ENCODE data around the gene NEK7. TPM values are rescaled to one million over a fixed set of nuclear protein-coding genes. Genes with fewer than 3 reads are reported as not detected.
"Not testable (repeated sequence)": the region's sequence is repeated elsewhere in the genome, so short reads cannot be mapped to it uniquely, and the experiment has no call there.

Gene NEK7
- total and polyA plus RNA-seq, 2 donors = 48.0 to 196 TPM

GRCh38 chr1:198125995-198126735 is 30.6 kb upstream of the NEK7 start:
- no peak for DNase-seq (ENCODE audit: extremely low spot score)
- Histone ChIP-seq H3K4me3 (ENCODE audit: low read depth, low read length) (no peak overlapping the region), H3K27ac (ENCODE audit: low read depth) (no peak overlapping the region), H3K36me3 (ENCODE audit: insufficient read depth) (no peaks in the 10 kb centered on the region), H3K4me1 (ENCODE audit: insufficient read depth) (no peaks in the 10 kb centered on the region)
- WGBS = 27% methylated on average over 1 of the region's 1 CpG

GRCh38 chr1:198128533-198128932 is 28.3 kb upstream of the NEK7 start:
- H3K4me3 ChIP-seq (ENCODE audit: low read depth, low read length) = no peak overlapping the region
- no peak for DNase-seq (ENCODE audit: extremely low spot score)
- no peaks in the 10 kb centered on the region for H3K4me1 ChIP-seq (ENCODE audit: insufficient read depth)
- no peak overlapping the region for H3K27ac ChIP-seq (ENCODE audit: low read depth)
- H3K36me3 ChIP-seq (ENCODE audit: insufficient read depth) = no peaks in the 10 kb centered on the region

GRCh38 chr1:198130053-198130452 is 26.7 kb upstream of the NEK7 start:
- H3K4me3 ChIP-seq (ENCODE audit: low read depth, low read length); H3K4me1 ChIP-seq (ENCODE audit: insufficient read depth); DNase-seq (ENCODE audit: extremely low spot score); H3K36me3 ChIP-seq (ENCODE audit: insufficient read depth); H3K27ac ChIP-seq (ENCODE audit: low read depth): not testable (repeated sequence)
- WGBS = 83% methylated on average over 11 of the region's 11 CpGs

- DNase-seq (ENCODE audit: extremely low spot score) = no peak
- 87% methylated on average over 6 of the region's 6 CpGs for WGBS
- Histone ChIP-seq H3K4me1 (ENCODE audit: insufficient read depth) (no peaks in the 10 kb centered on the region), H3K36me3 (ENCODE audit: insufficient read depth) (no peaks in the 10 kb centered on the region), H3K27ac (ENCODE audit: low read depth) (no peak overlapping the region), H3K4me3 (ENCODE audit: low read depth, low read length) (no peak overlapping the region)
Measured at GRCh38 chr1:198132060-198132781, 24.6 kb upstream of the NEK7 start.

GRCh38 chr1:198134252-198134651 is 22.5 kb upstream of the NEK7 start:
- no peak overlapping the region for H3K27ac ChIP-seq (ENCODE audit: low read depth)
- H3K4me3 ChIP-seq (ENCODE audit: low read depth, low read length) = no peak overlapping the region
- 72% methylated on average over 2 of the region's 2 CpGs for WGBS
- no peak for DNase-seq (ENCODE audit: extremely low spot score)
- H3K4me1 ChIP-seq (ENCODE audit: insufficient read depth) = no peaks in the 10 kb centered on the region
- no peaks in the 10 kb centered on the region for H3K36me3 ChIP-seq (ENCODE audit: insufficient read depth)

GRCh38 chr1:198135366-198135765 is 21.4 kb upstream of the NEK7 start:
- no peaks in the 10 kb centered on the region for H3K4me1 ChIP-seq (ENCODE audit: insufficient read depth)
- no peak for DNase-seq (ENCODE audit: extremely low spot score)
- no peaks in the 10 kb centered on the region for H3K36me3 ChIP-seq (ENCODE audit: insufficient read depth)
- H3K4me3 ChIP-seq (ENCODE audit: low read depth, low read length) = no peak overlapping the region
- H3K27ac ChIP-seq (ENCODE audit: low read depth) = no peak overlapping the region
- 80% methylated on average over 1 of the region's 1 CpG for WGBS

- H3K4me1 ChIP-seq (ENCODE audit: insufficient read depth) = no peaks in the 10 kb centered on the region
- 96% methylated on average over 2 of the region's 2 CpGs for WGBS
Measured at GRCh38 chr1:198141668-198142351, 15.0 kb upstream of the NEK7 start.

GRCh38 chr1:198143797-198144196 is 13.0 kb upstream of the NEK7 start:
- no peak for DNase-seq (ENCODE audit: extremely low spot score)
- H3K4me1 ChIP-seq (ENCODE audit: insufficient read depth) = no peaks in the 10 kb centered on the region
- H3K36me3 ChIP-seq (ENCODE audit: insufficient read depth) = no peaks in the 10 kb centered on the region
- H3K4me3 ChIP-seq (ENCODE audit: low read depth, low read length) = no peak overlapping the region
- H3K27ac ChIP-seq (ENCODE audit: low read depth) = no peak overlapping the region
- WGBS = 75% methylated on average over 3 of the region's 3 CpGs

More at GRCh38 chr1:198141668-198142351, 15.0 kb upstream of the NEK7 start:
- Histone ChIP-seq H3K4me3 (ENCODE audit: low read depth, low read length) (no peak overlapping the region), H3K27ac (ENCODE audit: low read depth) (no peak overlapping the region), H3K36me3 (ENCODE audit: insufficient read depth) (no peaks in the 10 kb centered on the region)
- DNase-seq (ENCODE audit: extremely low spot score) = no peak

- no peaks in the 10 kb centered on the region for H3K36me3 ChIP-seq (ENCODE audit: insufficient read depth)
- WGBS = 83% methylated on average over 2 of the region's 2 CpGs
- DNase-seq (ENCODE audit: extremely low spot score) = no peak
- no peak overlapping the region for H3K4me3 ChIP-seq (ENCODE audit: low read depth, low read length)
- no peak overlapping the region for H3K27ac ChIP-seq (ENCODE audit: low read depth)
- no peaks in the 10 kb centered on the region for H3K4me1 ChIP-seq (ENCODE audit: insufficient read depth)
Measured at GRCh38 chr1:198147216-198147615, 9.6 kb upstream of the NEK7 start.

- Histone ChIP-seq H3K4me3 (ENCODE audit: low read depth, low read length) (no peak overlapping the region), H3K36me3 (ENCODE audit: insufficient read depth) (no peaks in the 10 kb centered on the region), H3K27ac (ENCODE audit: low read depth) (no peak overlapping the region), H3K4me1 (ENCODE audit: insufficient read depth) (no peaks in the 10 kb centered on the region)
- WGBS = 66% methylated on average over 1 of the region's 1 CpG
- no peak for DNase-seq (ENCODE audit: extremely low spot score)
Measured at GRCh38 chr1:198150369-198150768, 6.4 kb upstream of the NEK7 start.

GRCh38 chr1:198151688-198152087 is 5.1 kb upstream of the NEK7 start:
- no peaks in the 10 kb centered on the region for H3K36me3 ChIP-seq (ENCODE audit: insufficient read depth)
- DNase-seq (ENCODE audit: extremely low spot score) = no peak
- 16% methylated on average over 2 of the region's 2 CpGs for WGBS

GRCh38 chr1:198153103-198153502 is 3.7 kb upstream of the NEK7 start:
- Histone ChIP-seq H3K27ac (ENCODE audit: low read depth) (no peak overlapping the region), H3K36me3 (ENCODE audit: insufficient read depth) (no peaks in the 10 kb centered on the region), H3K4me1 (ENCODE audit: insufficient read depth) (no peaks in the 10 kb centered on the region), H3K4me3 (ENCODE audit: low read depth, low read length) (no peak overlapping the region)
- no peak for DNase-seq (ENCODE audit: extremely low spot score)

More at GRCh38 chr1:198151688-198152087, 5.1 kb upstream of the NEK7 start:
- H3K4me3 ChIP-seq (ENCODE audit: low read depth, low read length) = no peak overlapping the region
- no peak overlapping the region for H3K27ac ChIP-seq (ENCODE audit: low read depth)
- no peaks in the 10 kb centered on the region for H3K4me1 ChIP-seq (ENCODE audit: insufficient read depth)

GRCh38 chr1:198153804-198154203 is 3.0 kb upstream of the NEK7 start:
- Histone ChIP-seq H3K36me3 (ENCODE audit: insufficient read depth) (no peaks in the 10 kb centered on the region), H3K4me3 (ENCODE audit: low read depth, low read length) (no peak overlapping the region), H3K27ac (ENCODE audit: low read depth) (no peak overlapping the region), H3K4me1 (ENCODE audit: insufficient read depth) (no peaks in the 10 kb centered on the region)
- no peak for DNase-seq (ENCODE audit: extremely low spot score)
- 60% methylated on average over 1 of the region's 1 CpG for WGBS

- 61% methylated on average over 5 of the region's 5 CpGs for WGBS
- no peaks in the 10 kb centered on the region for H3K36me3 ChIP-seq (ENCODE audit: insufficient read depth)
- no peak overlapping the region for H3K4me3 ChIP-seq (ENCODE audit: low read depth, low read length)
- H3K27ac ChIP-seq (ENCODE audit: low read depth) = no peak overlapping the region
- no peak for DNase-seq (ENCODE audit: extremely low spot score)
- H3K4me1 ChIP-seq (ENCODE audit: insufficient read depth) = no peaks in the 10 kb centered on the region
Measured at GRCh38 chr1:198155253-198155652, 1.5 kb upstream of the NEK7 start.
